ENCODE data around the gene SLC5A2. TPM values are rescaled to one million over a fixed set of nuclear protein-coding genes. Genes with fewer than 3 reads are reported as not detected.

The SLC5A2 gene
- total RNA-seq, 4 donors from 2014 or later, result not detected

DNA sequence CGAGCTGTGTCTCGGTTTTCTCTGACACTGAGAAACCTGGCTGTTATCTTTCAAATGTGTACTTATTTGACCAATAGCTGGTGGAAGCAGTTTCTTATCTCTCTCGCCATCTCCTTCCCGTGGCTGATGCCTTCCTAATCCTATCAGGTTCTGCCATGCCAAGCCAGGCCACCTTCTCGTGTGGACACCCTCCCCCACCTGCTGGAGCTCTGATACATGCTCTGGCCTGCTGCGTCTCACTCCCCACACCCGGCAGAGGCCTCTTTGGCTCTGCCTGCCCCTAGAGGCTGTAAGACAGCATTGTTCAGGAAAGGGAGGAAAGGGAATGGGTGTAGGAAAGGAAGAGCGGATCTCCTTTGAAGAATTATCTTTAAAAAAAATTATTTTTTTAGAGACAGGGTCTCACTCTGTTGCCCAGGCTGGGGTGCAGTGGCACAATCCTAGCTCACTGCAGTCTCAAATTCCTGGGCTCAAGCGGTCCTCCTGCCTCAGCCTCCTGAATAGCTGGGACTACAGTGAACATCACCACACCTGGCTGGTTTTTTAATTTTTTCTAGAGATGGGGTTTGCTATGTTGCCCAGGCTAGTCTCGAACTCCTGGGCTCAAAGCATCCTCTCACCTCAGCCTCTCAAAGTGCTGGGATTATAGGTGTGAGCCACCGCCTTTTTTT lies 31.1 kb upstream of the SLC5A2 start:
- H3K27me3 ChIP-seq, result no peaks in the 10 kb centered on the region
- intact Hi-C loops (cut with DNase I), result no loop called here
- no peaks in the 10 kb centered on the region for H3K9me3 ChIP-seq
- DNase-seq, result no peak
- H3K36me3 ChIP-seq, result peaks cover 0 to 4% (median 0%) of the 10 kb centered on the region in 3 donors
- no peak overlapping the region for H3K4me3 ChIP-seq
- peak overlapping the region in 3 of 4 donors; percentile 84 to 92 (median 92) for H3K27ac ChIP-seq
- WGBS, 2 donors, result 36 to 41% methylated on average over 8 to 11 of the region's 11 CpGs
- H3K4me1 ChIP-seq, result peaks cover 28 to 59% (median 47%) of the 10 kb centered on the region in 3 donors
- TF ChIP-seq, protein P1, sequence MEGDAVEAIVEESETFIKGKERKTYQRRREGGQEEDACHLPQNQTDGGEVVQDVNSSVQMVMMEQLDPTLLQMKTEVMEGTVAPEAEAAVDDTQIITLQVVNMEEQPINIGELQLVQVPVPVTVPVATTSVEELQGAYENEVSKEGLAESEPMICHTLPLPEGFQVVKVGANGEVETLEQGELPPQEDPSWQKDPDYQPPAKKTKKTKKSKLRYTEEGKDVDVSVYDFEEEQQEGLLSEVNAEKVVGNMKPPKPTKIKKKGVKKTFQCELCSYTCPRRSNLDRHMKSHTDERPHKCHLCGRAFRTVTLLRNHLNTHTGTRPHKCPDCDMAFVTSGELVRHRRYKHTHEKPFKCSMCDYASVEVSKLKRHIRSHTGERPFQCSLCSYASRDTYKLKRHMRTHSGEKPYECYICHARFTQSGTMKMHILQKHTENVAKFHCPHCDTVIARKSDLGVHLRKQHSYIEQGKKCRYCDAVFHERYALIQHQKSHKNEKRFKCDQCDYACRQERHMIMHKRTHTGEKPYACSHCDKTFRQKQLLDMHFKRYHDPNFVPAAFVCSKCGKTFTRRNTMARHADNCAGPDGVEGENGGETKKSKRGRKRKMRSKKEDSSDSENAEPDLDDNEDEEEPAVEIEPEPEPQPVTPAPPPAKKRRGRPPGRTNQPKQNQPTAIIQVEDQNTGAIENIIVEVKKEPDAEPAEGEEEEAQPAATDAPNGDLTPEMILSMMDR (IDR thresholded peaks at IDR 0.05), result peak in 5 of 6 experiments; percentile 48 to 74 (median 57)
- TF ChIP-seq POLR2A (IDR thresholded peaks at IDR 0.05), result no peak

DNA sequence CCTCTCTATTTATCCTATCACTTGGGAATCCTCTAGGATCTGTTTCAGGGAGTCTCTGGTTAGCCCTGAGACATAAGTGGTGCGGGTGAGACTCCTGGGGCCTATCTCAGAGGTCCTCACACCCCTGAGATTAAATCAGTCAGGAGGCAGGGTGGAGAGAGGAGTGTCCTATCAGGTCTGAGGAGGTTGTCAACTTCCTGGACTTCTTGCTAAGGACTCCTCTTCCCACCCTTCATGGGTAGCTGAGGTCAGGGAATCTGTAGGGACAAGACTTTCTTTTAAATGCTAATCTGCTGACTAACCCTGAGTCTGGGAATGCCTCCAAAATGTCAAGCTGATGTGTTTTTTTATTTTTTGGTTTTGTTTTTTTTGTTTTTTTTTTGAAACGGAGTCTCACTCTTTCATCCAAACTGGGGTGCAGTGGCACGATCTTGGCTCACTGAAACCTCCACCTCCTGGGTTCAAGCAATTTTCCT lies 30.3 kb upstream of the SLC5A2 start:
- Histone ChIP-seq H3K4me1 (peaks cover 36 to 67% (median 56%) of the 10 kb centered on the region in 3 donors), H3K27ac (peak overlapping the region; percentile 84 to 92 (median 88)), H3K9me3 (no peaks in the 10 kb centered on the region), H3K4me3 (no peak overlapping the region), H3K27me3 (no peaks in the 10 kb centered on the region), H3K36me3 (peaks cover 0 to 4% (median 0%) of the 10 kb centered on the region in 3 donors)
- DNase-seq, result no peak
- 20 to 28% methylated on average over 3 of the region's 3 CpGs for WGBS, 2 donors
- TF ChIP-seq, protein P1 (IDR thresholded peaks at IDR 0.05), result no peak
- TF ChIP-seq POLR2A (IDR thresholded peaks at IDR 0.05), result peak in 1 of 4 donors; percentile 15
- intact Hi-C loops (cut with DNase I), result no loop called here

DNA sequence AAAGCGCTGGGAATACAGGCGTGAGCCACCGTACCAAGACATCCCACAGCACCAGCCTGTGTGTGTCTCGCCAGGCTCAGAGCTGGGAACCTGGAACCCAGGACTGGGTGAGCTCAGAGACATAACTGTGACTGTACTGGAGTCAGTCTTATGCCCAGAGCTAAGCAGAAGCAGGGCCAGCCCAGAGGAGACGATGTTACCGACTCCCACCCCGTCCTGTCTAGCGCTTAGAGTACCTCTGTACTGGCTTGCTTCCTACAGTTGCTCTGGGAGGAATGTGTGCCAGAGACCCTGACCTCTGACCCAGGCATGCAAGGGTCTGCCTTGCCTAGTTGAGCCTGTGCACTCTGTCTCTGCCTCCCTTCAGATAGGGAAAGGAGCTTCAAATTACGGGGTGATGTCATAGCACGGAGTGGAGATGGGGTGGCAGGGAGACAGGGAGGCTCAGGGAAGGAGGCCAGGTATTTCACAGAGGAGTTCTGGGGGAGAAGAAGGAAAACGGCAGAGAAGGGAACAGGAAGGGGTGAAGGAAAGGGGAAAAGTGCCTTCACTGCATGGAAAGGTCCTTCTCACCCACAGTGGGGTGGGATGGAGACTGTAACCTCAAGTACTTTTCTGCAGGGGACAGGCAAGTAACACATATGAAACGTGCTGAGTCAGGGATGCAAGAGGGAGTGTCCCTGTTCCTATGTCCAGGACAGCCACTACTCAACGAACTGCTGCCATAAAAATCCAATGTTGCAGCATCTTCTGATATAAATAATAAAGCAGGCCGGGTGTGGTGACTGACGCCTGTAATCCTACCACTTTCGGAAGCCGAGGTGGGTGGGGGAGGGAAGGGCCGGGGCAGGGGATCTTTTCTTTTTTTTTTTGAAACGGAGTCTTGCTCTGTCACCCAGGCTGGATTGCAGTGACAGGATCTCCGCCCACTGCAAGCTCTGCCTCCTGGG lies 29.4 kb upstream of the SLC5A2 start:
- no peak for DNase-seq
- TF ChIP-seq, protein P1 (IDR thresholded peaks at IDR 0.05), result no peak
- TF ChIP-seq POLR2A (IDR thresholded peaks at IDR 0.05), result no peak
- Histone ChIP-seq H3K4me3 (peak overlapping the region in 1 of 4 donors; percentile 21), H3K27ac (peak overlapping the region; percentile 84 to 92 (median 88)), H3K27me3 (no peaks in the 10 kb centered on the region), H3K9me3 (no peaks in the 10 kb centered on the region), H3K4me1 (peaks cover 41 to 75% (median 61%) of the 10 kb centered on the region in 3 donors), H3K36me3 (peaks cover 0 to 4% (median 0%) of the 10 kb centered on the region in 3 donors)
- intact Hi-C loops (cut with DNase I), result no loop called here
- WGBS, 2 donors, result 15 to 29% methylated on average over 12 to 18 of the region's 20 CpGs

DNA sequence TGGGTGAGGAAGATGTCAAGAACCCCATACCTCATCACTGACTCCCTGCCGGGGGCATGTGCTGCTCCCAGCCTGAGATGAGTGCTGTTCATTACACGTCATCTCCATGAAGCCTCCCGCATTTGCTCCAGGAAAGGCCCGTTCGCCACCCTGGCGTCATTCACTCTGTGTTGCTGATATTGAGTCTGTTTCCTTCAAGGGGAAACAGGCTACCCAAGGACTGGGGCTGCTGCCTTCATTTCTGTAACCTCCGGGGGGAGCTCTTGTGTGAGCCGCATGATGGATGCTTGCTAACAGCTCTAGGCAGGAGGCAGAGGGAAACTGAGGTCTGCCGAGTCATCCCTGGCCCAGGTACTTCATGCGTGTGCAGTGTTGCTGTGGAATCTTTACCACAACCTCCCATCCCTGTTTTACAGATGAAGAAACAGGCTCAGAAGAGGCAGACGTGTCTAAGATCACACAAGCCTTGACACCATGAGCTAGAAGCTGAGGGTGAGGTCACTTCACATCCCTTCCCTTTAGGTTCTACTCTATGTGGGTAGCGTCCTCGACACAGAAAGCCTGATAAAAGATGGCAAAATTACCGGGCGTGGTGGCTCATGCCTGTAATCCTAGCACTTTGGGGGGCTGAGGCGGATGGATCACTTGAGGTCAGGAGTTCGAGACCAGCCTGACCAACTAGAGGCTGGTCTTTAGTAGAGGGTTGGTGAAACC lies 27.2 kb upstream of the SLC5A2 start:
- H3K9me3 ChIP-seq, result no peaks in the 10 kb centered on the region
- H3K4me1 ChIP-seq, result peaks cover 49 to 84% (median 67%) of the 10 kb centered on the region in 3 donors
- TF ChIP-seq, protein P1 (IDR thresholded peaks at IDR 0.05), result peak in 1 of 6 experiments; percentile 28
- TF ChIP-seq POLR2A (IDR thresholded peaks at IDR 0.05), result no peak
- peaks cover 0 to 4% (median 0%) of the 10 kb centered on the region in 3 donors for H3K36me3 ChIP-seq
- intact Hi-C loops (cut with DNase I), result no loop called here
- DNase-seq, result no peak
- 61 to 79% methylated on average over 9 to 12 of the region's 17 CpGs for WGBS, 2 donors
- H3K4me3 ChIP-seq, result peak overlapping the region in 1 of 4 donors; percentile 3
- H3K27ac ChIP-seq, result peak overlapping the region in 3 of 4 donors; percentile 7 to 92 (median 92)
- no peaks in the 10 kb centered on the region for H3K27me3 ChIP-seq
